ENCODE results near the gene GPC6. TPM values are rescaled to one million over a fixed set of nuclear protein-coding genes. Genes with fewer than 3 reads are reported as not detected.

The GPC6 gene
- total and polyA plus RNA-seq, 2 experiments from 2014 or later, result 14.4 to 20.8 TPM

- Histone ChIP-seq H4K20me1 (ENCODE audit: insufficient read depth) (no peaks in the 10 kb centered on the region), H3K9me2 (ENCODE audit: insufficient read depth) (no peaks in the 10 kb centered on the region), H2AFZ (peak overlapping the region; percentile 16), H3K4me3 (no peak overlapping the region), H3K79me2 (ENCODE audit: insufficient read depth) (no peaks in the 10 kb centered on the region), H3K9ac (no peak overlapping the region), H3K27me3 (replicated peaks; ENCODE audit: insufficient read depth) (no peaks in the 10 kb centered on the region), H3K27ac (no peak overlapping the region), H3K4me2 (ENCODE audit: unreplicated experiment) (no peak overlapping the region), H3K36me3 (ENCODE audit: low read depth) (no peaks in the 10 kb centered on the region), H3K4me1 (ENCODE audit: insufficient read depth) (no peaks in the 10 kb centered on the region), H3F3A (ENCODE audit: insufficient read depth) (no peaks in the 10 kb centered on the region), H3K9me3 (ENCODE audit: low read depth) (no peaks in the 10 kb centered on the region)
- in situ Hi-C loops (cut with MboI), result no loop called here
- TF ChIP-seq EZH2 (IDR thresholded peaks at IDR 0.05; ENCODE audit: insufficient read depth, poor library complexity, severe bottlenecking) (no peak), EZH2phosphoT487 (IDR thresholded peaks at IDR 0.05; ENCODE audit: insufficient read depth, low read depth) (no peak)
- 47 to 53% methylated on average over 5 of the region's 5 CpGs for WGBS, 2 experiments (ENCODE audit: low coverage in 1 of 2, low lambda C conversion rate in 2 of 2, missing lambda C conversion rate in 2 of 2)
- no peak for DNase-seq
These were observed 44.4 kb downstream of the GPC6 start for GRCh38 chr13:93270769-93271742.

GRCh38 chr13:93279982-93280381 lies 53.4 kb downstream of the GPC6 start:
- Histone ChIP-seq H3K27me3 (replicated peaks; ENCODE audit: insufficient read depth) (no peaks in the 10 kb centered on the region), H3K36me3 (ENCODE audit: low read depth) (no peaks in the 10 kb centered on the region), H3K4me1 (ENCODE audit: insufficient read depth) (no peaks in the 10 kb centered on the region), H3K9ac (no peak overlapping the region), H3K9me3 (ENCODE audit: low read depth) (no peaks in the 10 kb centered on the region), H3K9me2 (ENCODE audit: insufficient read depth) (no peaks in the 10 kb centered on the region; the same call in 1 of the 2 replicates), H2AFZ (no peak overlapping the region), H3K79me2 (ENCODE audit: insufficient read depth) (0 out of 2 replicates have a peak, but pooled peaks cover 5% of the 10 kb centered on the region), H3K4me3 (no peak overlapping the region), H3K27ac (no peak overlapping the region), H4K20me1 (ENCODE audit: insufficient read depth) (no peaks in the 10 kb centered on the region), H3F3A (ENCODE audit: insufficient read depth) (no peaks in the 10 kb centered on the region), H3K4me2 (ENCODE audit: unreplicated experiment) (no peak overlapping the region)
- DNase-seq, result no peak
- 67 to 73% methylated on average over 1 of the region's 1 CpG for WGBS, 2 experiments (ENCODE audit: low coverage in 1 of 2, low lambda C conversion rate in 2 of 2, missing lambda C conversion rate in 2 of 2)
- in situ Hi-C loops (cut with MboI), result no loop called here
- no peak for TF ChIP-seq EZH2 (IDR thresholded peaks at IDR 0.05; ENCODE audit: insufficient read depth, poor library complexity, severe bottlenecking)
- TF ChIP-seq EZH2phosphoT487 (IDR thresholded peaks at IDR 0.05; ENCODE audit: insufficient read depth, low read depth), result no peak

GRCh38 chr13:93280688-93281087 lies 54.1 kb downstream of the GPC6 start:
- Histone ChIP-seq H3K27me3 (replicated peaks; ENCODE audit: insufficient read depth) (no peaks in the 10 kb centered on the region), H3K4me2 (ENCODE audit: unreplicated experiment) (no peak overlapping the region), H3K79me2 (ENCODE audit: insufficient read depth) (0 out of 2 replicates have a peak, but pooled peaks cover 5% of the 10 kb centered on the region), H3F3A (ENCODE audit: insufficient read depth) (no peaks in the 10 kb centered on the region), H3K9ac (no peak overlapping the region), H3K9me3 (ENCODE audit: low read depth) (no peaks in the 10 kb centered on the region), H3K27ac (no peak overlapping the region), H3K36me3 (ENCODE audit: low read depth) (no peaks in the 10 kb centered on the region), H4K20me1 (ENCODE audit: insufficient read depth) (no peaks in the 10 kb centered on the region), H3K4me3 (no peak overlapping the region), H3K4me1 (ENCODE audit: insufficient read depth) (no peaks in the 10 kb centered on the region), H2AFZ (no peak overlapping the region), H3K9me2 (ENCODE audit: insufficient read depth) (no peaks in the 10 kb centered on the region; the same call in 1 of the 2 replicates)
- TF ChIP-seq EZH2 (IDR thresholded peaks at IDR 0.05; ENCODE audit: insufficient read depth, poor library complexity, severe bottlenecking), result no peak
- no peak for TF ChIP-seq EZH2phosphoT487 (IDR thresholded peaks at IDR 0.05; ENCODE audit: insufficient read depth, low read depth)
- in situ Hi-C loops (cut with MboI), result no loop called here
- no peak for DNase-seq
- WGBS, 2 experiments (ENCODE audit: low coverage in 1 of 2, low lambda C conversion rate in 2 of 2, missing lambda C conversion rate in 2 of 2), result 69 to 70% methylated on average over 8 of the region's 8 CpGs

- WGBS, 2 experiments (ENCODE audit: low coverage in 1 of 2, low lambda C conversion rate in 2 of 2, missing lambda C conversion rate in 2 of 2), result 70 to 77% methylated on average over 4 of the region's 4 CpGs
These were observed 56.6 kb downstream of the GPC6 start for GRCh38 chr13:93283255-93283654.

More at GRCh38 chr13:93283255-93283654, 56.6 kb downstream of the GPC6 start:
- Histone ChIP-seq H3K4me1 (ENCODE audit: insufficient read depth) (no peaks in the 10 kb centered on the region), H3K9me2 (ENCODE audit: insufficient read depth) (no peaks in the 10 kb centered on the region; the same call in 1 of the 2 replicates), H3F3A (ENCODE audit: insufficient read depth) (no peaks in the 10 kb centered on the region), H3K9ac (no peak overlapping the region), H3K36me3 (ENCODE audit: low read depth) (no peaks in the 10 kb centered on the region), H3K4me3 (no peak overlapping the region), H3K27me3 (replicated peaks; ENCODE audit: insufficient read depth) (no peaks in the 10 kb centered on the region), H3K4me2 (ENCODE audit: unreplicated experiment) (no peak overlapping the region), H4K20me1 (ENCODE audit: insufficient read depth) (no peaks in the 10 kb centered on the region), H3K79me2 (ENCODE audit: insufficient read depth) (0 out of 2 replicates have a peak, but pooled peaks cover 5% of the 10 kb centered on the region), H3K9me3 (ENCODE audit: low read depth) (no peaks in the 10 kb centered on the region), H2AFZ (no peak overlapping the region), H3K27ac (no peak overlapping the region)
- no peak for DNase-seq
- TF ChIP-seq EZH2phosphoT487 (IDR thresholded peaks at IDR 0.05; ENCODE audit: insufficient read depth, low read depth), result no peak
- no peak for TF ChIP-seq EZH2 (IDR thresholded peaks at IDR 0.05; ENCODE audit: insufficient read depth, poor library complexity, severe bottlenecking)
- in situ Hi-C loops (cut with MboI), result no loop called here

Measured in GM23248 (cell line).